Keratinocyte (primary cell): ENCODE measurements around the gene AHNAK2.

Experiments used
- EZH2 ChIP-seq: IDR thresholded peaks from one replicate; pipeline ENCODE4 v1.6.1; 2012; ENCODE audit warnings: inconsistent platforms, mild to moderate bottlenecking, low read length, moderate library complexity
- TF ChIP-seq, protein P1 (sequence below), 3 experiments: IDR thresholded peaks in 1 of 3; conservative IDR thresholded peaks in 1 of 3; optimal IDR thresholded peaks in 1 of 3; 2 replicates in 2 of 3; 3 replicates in 1 of 3; pipeline versions ENCODE3 to v1.5.1; 2011; ENCODE audit warnings: low read length in 3 of 3, mild to moderate bottlenecking in 3 of 3, moderate library complexity in 2 of 3, control low read depth in 1 of 3, inconsistent platforms in 1 of 3; ENCODE audit not compliant: insufficient read depth in 2 of 3; ENCODE audit errors: extremely low read depth in 1 of 3

DNA sequence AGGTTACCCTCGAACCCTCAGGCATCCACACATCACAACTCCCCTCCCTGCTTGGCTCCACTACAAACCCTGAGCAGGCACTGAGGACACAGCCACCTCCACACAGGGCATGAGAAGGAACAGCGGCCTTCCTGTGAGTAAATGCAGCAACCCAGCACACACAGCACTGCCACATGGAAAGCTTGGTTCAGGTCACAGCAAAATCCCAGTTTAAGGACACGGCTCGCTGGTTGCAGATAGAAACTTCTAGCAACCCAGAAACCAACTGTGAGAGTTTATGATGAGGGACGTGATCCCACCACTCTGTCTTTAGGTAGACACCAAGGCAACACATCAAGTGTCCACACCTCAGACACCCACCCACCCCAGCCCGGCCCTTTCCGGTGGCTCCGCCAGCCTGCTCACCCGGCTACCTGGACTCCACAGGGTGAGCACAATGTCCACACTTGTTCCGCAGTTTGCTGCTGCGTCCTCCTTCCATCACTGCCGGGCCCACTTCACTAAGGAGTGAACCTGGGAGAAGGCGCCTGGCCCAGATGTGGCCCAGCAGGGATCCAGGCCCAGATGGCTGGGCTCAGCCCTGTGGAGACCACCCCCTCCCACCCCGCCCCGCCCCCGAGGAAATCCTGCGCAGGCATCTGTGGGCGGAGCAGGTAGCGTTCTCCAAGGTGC lies 29.6 kb upstream of the AHNAK2 start:
- TF ChIP-seq, protein P1, sequence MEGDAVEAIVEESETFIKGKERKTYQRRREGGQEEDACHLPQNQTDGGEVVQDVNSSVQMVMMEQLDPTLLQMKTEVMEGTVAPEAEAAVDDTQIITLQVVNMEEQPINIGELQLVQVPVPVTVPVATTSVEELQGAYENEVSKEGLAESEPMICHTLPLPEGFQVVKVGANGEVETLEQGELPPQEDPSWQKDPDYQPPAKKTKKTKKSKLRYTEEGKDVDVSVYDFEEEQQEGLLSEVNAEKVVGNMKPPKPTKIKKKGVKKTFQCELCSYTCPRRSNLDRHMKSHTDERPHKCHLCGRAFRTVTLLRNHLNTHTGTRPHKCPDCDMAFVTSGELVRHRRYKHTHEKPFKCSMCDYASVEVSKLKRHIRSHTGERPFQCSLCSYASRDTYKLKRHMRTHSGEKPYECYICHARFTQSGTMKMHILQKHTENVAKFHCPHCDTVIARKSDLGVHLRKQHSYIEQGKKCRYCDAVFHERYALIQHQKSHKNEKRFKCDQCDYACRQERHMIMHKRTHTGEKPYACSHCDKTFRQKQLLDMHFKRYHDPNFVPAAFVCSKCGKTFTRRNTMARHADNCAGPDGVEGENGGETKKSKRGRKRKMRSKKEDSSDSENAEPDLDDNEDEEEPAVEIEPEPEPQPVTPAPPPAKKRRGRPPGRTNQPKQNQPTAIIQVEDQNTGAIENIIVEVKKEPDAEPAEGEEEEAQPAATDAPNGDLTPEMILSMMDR (optimal IDR thresholded peaks at IDR 0.05 in 1 of 3, IDR thresholded peaks at IDR 0.05 in 1 of 3, conservative IDR thresholded peaks at IDR 0.05 in 1 of 3; ENCODE audit: extremely low read depth in 1 of 3, insufficient read depth in 2 of 3, low read length in 3 of 3): no peak
- TF ChIP-seq EZH2: no peak
